HepG2 (cell line): ENCODE data around the gene ALX4. TPM values are rescaled to one million over a fixed set of nuclear protein-coding genes. Genes with fewer than 3 reads are reported as not detected.

ENCODE experiments used
- ATAC-seq: fragments of 200-7000 bp; cut with Tn5 transposase; 3 replicates; pipeline ENCODE4 v1.9.1; 2020; ENCODE audit warnings: mild to moderate bottlenecking, moderate library complexity
- BruUV-seq: library from RNA; stranded (reverse); fragments of 400-500 nt; replicated peaks from 2 replicates; lab custom pipeline; 2021; lab: Mats Ljungman, UMichigan
- CTCF ChIA-PET: fragments of 300-600 bp; formaldehyde crosslinking; extraction: SDS; loops from one replicate; lab custom pipeline; 2021; ENCODE audit warnings: low total read pairs, inconsistent platforms, low intra/inter-chr PET ratio; lab: Yijun Ruan, JAX
- POLR2A ChIA-PET: fragments of 350-600 bp; sonication (Branson Sonifier 250); formaldehyde crosslinking; loops from one replicate; lab custom pipeline; 2020; ENCODE audit warnings: antibody characterized with exemption, inconsistent platforms; lab: Yijun Ruan, JAX
- DNase-seq: peaks from one replicate; pipeline ENCODE4 v3.0.0-alpha.2; 2015; ENCODE audit warnings: low spot score
- FAIRE-seq: peaks from 3 replicates; lab custom pipeline; 2011; peaks lifted over from hg19 to GRCh38; lab: Jason Lieb, UNC
- H2AFZ ChIP-seq: one replicate; pipeline ENCODE4 v1.6.1; 2011; ENCODE audit warnings: low read length, inconsistent platforms
- H3K27ac ChIP-seq: fragments of 300-600 bp; 3 replicates; pipeline ENCODE4 v1.8.0; 2011; ENCODE audit warnings: mixed run types, mild to moderate bottlenecking, mixed read lengths, low read length, inconsistent platforms; ENCODE audit not compliant: insufficient read depth; ENCODE audit errors: extremely low read length
- H3K27me3 ChIP-seq, 2 experiments: fragments of 200-600 bp in 1 of 2; 2 replicates in 1 of 2; 3 replicates in 1 of 2; pipeline versions ENCODE4 v1.6.0 to v1.8.0; 2011; ENCODE audit warnings: low read length in 2 of 2, mild to moderate bottlenecking in 2 of 2, moderate library complexity in 2 of 2, inconsistent platforms in 1 of 2; ENCODE audit not compliant: insufficient read depth in 2 of 2, control insufficient read depth in 1 of 2
- H3K36me3 ChIP-seq, 2 experiments: fragments of 200-600 bp in 1 of 2; replicated peaks in 1 of 2; 2 replicates in 1 of 2; 3 replicates in 1 of 2; pipeline versions ENCODE4 v1.5.1 to v1.8.0; 2011; ENCODE audit warnings: low read length in 2 of 2, inconsistent platforms in 1 of 2; ENCODE audit not compliant: insufficient read depth in 2 of 2, control insufficient read depth in 1 of 2
- H3K4me1 ChIP-seq: 2 replicates; pipeline ENCODE4 v1.5.1; 2012; ENCODE audit warnings: low read length, inconsistent platforms; ENCODE audit not compliant: insufficient read depth
- H3K4me2 ChIP-seq: 2 replicates; pipeline ENCODE4 v1.6.0; 2011; ENCODE audit warnings: low read depth, low read length, inconsistent platforms
- H3K4me3 ChIP-seq, 3 experiments: fragments of 200-600 bp in 1 of 3; sonication (generic), shearing (Covaris generic) in 1 of 3; replicated peaks in 1 of 3; 2 replicates each; pipeline ENCODE4 v1.5.1; 2011 to 2016; ENCODE audit warnings: low read length in 3 of 3, inconsistent platforms in 2 of 3, low read depth in 2 of 3, mild to moderate bottlenecking in 2 of 3, control low read depth in 1 of 3, mixed read lengths in 1 of 3; ENCODE audit not compliant: insufficient read depth in 1 of 3
- H3K79me2 ChIP-seq: one replicate; pipeline ENCODE4 v1.6.1; 2011; ENCODE audit warnings: low read length, inconsistent platforms; ENCODE audit not compliant: insufficient read depth
- H3K9ac ChIP-seq: 2 replicates; pipeline ENCODE4 v1.6.0; 2011; ENCODE audit warnings: mild to moderate bottlenecking, low read depth, low read length, inconsistent platforms; ENCODE audit not compliant: insufficient read depth
- H3K9me3 ChIP-seq: 2 replicates; pipeline ENCODE4 v1.5.1; 2012; ENCODE audit warnings: mild to moderate bottlenecking, low read length
- H4K20me1 ChIP-seq: 2 replicates; pipeline ENCODE4 v1.6.0; 2011; ENCODE audit warnings: inconsistent platforms, mild to moderate bottlenecking, low read length, moderate library complexity; ENCODE audit not compliant: insufficient read depth
- RFX5 ChIP-seq: IDR thresholded peaks from 2 replicates; pipeline ENCODE4 v1.6.1; 2011; ENCODE audit warnings: low read depth, low read length, improper control_type of control experiment
- ZFP37 ChIP-seq: sonication (generic); formaldehyde crosslinking; IDR thresholded peaks from 2 replicates; pipeline ENCODE4 v1.4.0; 2020; ENCODE audit warnings: missing genetic modification reagents, borderline replicate concordance
- ZNF367 ChIP-seq: sonication (generic); formaldehyde crosslinking; IDR thresholded peaks from 2 replicates; pipeline ENCODE4 v1.4.0; 2020; ENCODE audit warnings: missing genetic modification reagents, borderline replicate concordance
- WGBS: methylation state at CpG from one replicate; pipeline ENCODE4 v1.1.6; 2017; ENCODE audit warnings: low lambda C conversion rate; 5-methylcytosine and 5-hydroxymethylcytosine counted together
- in situ Hi-C: cut with HindIII; loops from 2 replicates; pipeline ENCODE4 v1.10.0; 2017; ENCODE audit warnings: low pct_unique_long_range_greater_than_20kb; ENCODE audit not compliant: extremely low pct_ligation_motif_present
- intact Hi-C: fragments of 100-400 bp; cut with micrococcal nuclease; formaldehyde crosslinking; loops from one replicate; pipeline ENCODE4 v1.10.0; 2022; ENCODE audit not compliant: unreplicated experiment
- polyA plus RNA-seq, 8 experiments: library from polyadenylated mRNA; depleted of rRNA in 3 of 8; stranded (reverse) in 7 of 8; unstranded in 1 of 8; fragments of >200 nt; fragmentation: Illumina TruSeq in 4 of 8; extraction: Trizol in 4 of 8; gene quantifications; 2 replicates each; pipeline versions ENCODE4 v1.2.1 to v1.2.3, GENCODE V29; 2011 to 2016; ENCODE audit warnings: low read depth in 4 of 8, missing spikeins in 1 of 8, mixed read lengths in 1 of 8; ENCODE audit not compliant: insufficient read depth in 1 of 8
- total RNA-seq, 5 experiments: library from RNA; depleted of rRNA; stranded (reverse); fragments of >200 nt; fragmentation: Illumina TruSeq; extraction: Trizol; gene quantifications; 2 replicates each; pipeline ENCODE4 v1.2.3, GENCODE V29; 2016; ENCODE audit warnings: low read depth in 1 of 5
- TF ChIP-seq, protein P1 (sequence below): sonication (generic); formaldehyde crosslinking; IDR thresholded peaks from 2 replicates; pipeline ENCODE4 v1.5.0; 2020; ENCODE audit warnings: mild to moderate bottlenecking, missing genetic modification reagents, moderate library complexity
- TF ChIP-seq, protein P2 (sequence below): sonication (generic); formaldehyde crosslinking; IDR thresholded peaks from 2 replicates; pipeline ENCODE4 v1.8.0; 2022; ENCODE audit warnings: low read depth, missing genetic modification reagents
- TF ChIP-seq, protein P3 (sequence below): sonication (generic); formaldehyde crosslinking; IDR thresholded peaks from 2 replicates; pipeline ENCODE4 v1.4.0; 2020; ENCODE audit warnings: missing genetic modification reagents

ALX4 gene
- total and polyA plus RNA-seq, 2 of the 13 experiments (the other 11 are each of a cell fraction or from before 2014, with no cell fraction given) = not detected

DNA sequence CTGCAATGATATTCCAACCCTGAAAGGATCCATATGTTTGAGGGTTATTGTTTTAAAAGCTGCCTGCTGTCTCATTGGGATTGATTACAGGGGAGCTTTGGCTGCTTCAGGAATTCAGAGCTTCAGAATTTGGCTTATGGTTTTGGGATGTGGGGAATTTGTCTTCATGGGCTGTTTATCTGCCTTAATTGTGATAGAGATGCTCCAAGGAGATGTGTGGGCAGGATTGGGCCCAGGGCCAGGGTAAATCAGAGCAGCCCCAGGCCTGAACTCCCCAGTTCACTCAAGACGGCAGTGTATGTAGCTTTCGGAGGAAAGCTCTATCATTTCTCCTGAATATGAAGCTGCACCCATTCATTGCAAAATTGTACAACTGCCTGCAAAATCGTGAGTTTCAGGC is 88.5 kb downstream of the ALX4 start:
- no peaks in the 10 kb centered on the region for H3K79me2 ChIP-seq
- CTCF ChIA-PET = no interaction called here
- in situ Hi-C loops (no loop called here), intact Hi-C loops (no loop called here)
- WGBS = 95% methylated on average over 3 of the region's 3 CpGs
- no peak for FAIRE-seq
- no peaks in the 10 kb centered on the region for H3K4me1 ChIP-seq
- H3K4me3 ChIP-seq = no peak overlapping the region
- ATAC-seq = no peak
- no peak overlapping the region for H3K9ac ChIP-seq
- no peak overlapping the region for H2AFZ ChIP-seq
- BruUV-seq = no TSS peak
- H3K27ac ChIP-seq = no peak overlapping the region
- POLR2A ChIA-PET = no interaction called here
- H4K20me1 ChIP-seq = no peaks in the 10 kb centered on the region
- H3K27me3 ChIP-seq = no peaks in the 10 kb centered on the region
- TF ChIP-seq, protein P1, sequence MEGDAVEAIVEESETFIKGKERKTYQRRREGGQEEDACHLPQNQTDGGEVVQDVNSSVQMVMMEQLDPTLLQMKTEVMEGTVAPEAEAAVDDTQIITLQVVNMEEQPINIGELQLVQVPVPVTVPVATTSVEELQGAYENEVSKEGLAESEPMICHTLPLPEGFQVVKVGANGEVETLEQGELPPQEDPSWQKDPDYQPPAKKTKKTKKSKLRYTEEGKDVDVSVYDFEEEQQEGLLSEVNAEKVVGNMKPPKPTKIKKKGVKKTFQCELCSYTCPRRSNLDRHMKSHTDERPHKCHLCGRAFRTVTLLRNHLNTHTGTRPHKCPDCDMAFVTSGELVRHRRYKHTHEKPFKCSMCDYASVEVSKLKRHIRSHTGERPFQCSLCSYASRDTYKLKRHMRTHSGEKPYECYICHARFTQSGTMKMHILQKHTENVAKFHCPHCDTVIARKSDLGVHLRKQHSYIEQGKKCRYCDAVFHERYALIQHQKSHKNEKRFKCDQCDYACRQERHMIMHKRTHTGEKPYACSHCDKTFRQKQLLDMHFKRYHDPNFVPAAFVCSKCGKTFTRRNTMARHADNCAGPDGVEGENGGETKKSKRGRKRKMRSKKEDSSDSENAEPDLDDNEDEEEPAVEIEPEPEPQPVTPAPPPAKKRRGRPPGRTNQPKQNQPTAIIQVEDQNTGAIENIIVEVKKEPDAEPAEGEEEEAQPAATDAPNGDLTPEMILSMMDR (CRISPR knock-in tag) = no peak
- TF ChIP-seq, protein P2, sequence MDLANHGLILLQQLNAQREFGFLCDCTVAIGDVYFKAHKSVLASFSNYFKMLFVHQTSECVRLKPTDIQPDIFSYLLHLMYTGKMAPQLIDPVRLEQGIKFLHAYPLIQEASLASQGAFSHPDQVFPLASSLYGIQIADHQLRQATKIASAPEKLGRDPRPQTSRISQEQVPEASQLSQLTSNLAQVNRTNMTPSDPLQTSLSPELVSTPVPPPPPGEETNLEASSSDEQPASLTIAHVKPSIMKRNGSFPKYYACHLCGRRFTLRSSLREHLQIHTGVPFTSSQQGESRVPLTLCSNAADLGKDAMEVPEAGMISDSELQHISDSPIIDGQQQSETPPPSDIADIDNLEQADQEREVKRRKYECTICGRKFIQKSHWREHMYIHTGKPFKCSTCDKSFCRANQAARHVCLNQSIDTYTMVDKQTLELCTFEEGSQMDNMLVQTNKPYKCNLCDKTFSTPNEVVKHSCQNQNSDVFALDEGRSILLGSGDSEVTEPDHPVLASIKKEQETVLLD (CRISPR knock-in tag) = no peak
- TF ChIP-seq ZFP37 (no peak), RFX5 (no peak), ZNF367 (CRISPR knock-in tag) (no peak)
- TF ChIP-seq, protein P3, sequence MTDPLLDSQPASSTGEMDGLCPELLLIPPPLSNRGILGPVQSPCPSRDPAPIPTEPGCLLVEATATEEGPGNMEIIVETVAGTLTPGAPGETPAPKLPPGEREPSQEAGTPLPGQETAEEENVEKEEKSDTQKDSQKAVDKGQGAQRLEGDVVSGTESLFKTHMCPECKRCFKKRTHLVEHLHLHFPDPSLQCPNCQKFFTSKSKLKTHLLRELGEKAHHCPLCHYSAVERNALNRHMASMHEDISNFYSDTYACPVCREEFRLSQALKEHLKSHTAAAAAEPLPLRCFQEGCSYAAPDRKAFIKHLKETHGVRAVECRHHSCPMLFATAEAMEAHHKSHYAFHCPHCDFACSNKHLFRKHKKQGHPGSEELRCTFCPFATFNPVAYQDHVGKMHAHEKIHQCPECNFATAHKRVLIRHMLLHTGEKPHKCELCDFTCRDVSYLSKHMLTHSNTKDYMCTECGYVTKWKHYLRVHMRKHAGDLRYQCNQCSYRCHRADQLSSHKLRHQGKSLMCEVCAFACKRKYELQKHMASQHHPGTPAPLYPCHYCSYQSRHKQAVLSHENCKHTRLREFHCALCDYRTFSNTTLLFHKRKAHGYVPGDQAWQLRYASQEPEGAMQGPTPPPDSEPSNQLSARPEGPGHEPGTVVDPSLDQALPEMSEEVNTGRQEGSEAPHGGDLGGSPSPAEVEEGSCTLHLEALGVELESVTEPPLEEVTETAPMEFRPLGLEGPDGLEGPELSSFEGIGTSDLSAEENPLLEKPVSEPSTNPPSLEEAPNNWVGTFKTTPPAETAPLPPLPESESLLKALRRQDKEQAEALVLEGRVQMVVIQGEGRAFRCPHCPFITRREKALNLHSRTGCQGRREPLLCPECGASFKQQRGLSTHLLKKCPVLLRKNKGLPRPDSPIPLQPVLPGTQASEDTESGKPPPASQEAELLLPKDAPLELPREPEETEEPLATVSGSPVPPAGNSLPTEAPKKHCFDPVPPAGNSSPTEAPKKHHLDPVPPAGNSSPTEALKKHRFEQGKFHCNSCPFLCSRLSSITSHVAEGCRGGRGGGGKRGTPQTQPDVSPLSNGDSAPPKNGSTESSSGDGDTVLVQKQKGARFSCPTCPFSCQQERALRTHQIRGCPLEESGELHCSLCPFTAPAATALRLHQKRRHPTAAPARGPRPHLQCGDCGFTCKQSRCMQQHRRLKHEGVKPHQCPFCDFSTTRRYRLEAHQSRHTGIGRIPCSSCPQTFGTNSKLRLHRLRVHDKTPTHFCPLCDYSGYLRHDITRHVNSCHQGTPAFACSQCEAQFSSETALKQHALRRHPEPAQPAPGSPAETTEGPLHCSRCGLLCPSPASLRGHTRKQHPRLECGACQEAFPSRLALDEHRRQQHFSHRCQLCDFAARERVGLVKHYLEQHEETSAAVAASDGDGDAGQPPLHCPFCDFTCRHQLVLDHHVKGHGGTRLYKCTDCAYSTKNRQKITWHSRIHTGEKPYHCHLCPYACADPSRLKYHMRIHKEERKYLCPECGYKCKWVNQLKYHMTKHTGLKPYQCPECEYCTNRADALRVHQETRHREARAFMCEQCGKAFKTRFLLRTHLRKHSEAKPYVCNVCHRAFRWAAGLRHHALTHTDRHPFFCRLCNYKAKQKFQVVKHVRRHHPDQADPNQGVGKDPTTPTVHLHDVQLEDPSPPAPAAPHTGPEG (CRISPR knock-in tag) = no peak
- H3K4me2 ChIP-seq = no peak overlapping the region
- DNase-seq = no peak
- no peaks in the 10 kb centered on the region for H3K9me3 ChIP-seq
- no peaks in the 10 kb centered on the region for H3K36me3 ChIP-seq
